GM18498 (cell line): ENCODE data around the gene BPTF.
"Not testable (repeated sequence)": the region's sequence is repeated elsewhere in the genome, so short reads cannot be mapped to it uniquely, and the experiment has no call there.

Experiments used
- ATAC-seq: cut with Tn5 transposase; IDR thresholded peaks from one replicate; pipeline ENCODE4 v1.9.1; 2021; ENCODE audit warnings: mild to moderate bottlenecking, moderate library complexity; ENCODE audit not compliant: unreplicated experiment

Gene BPTF

DNA sequence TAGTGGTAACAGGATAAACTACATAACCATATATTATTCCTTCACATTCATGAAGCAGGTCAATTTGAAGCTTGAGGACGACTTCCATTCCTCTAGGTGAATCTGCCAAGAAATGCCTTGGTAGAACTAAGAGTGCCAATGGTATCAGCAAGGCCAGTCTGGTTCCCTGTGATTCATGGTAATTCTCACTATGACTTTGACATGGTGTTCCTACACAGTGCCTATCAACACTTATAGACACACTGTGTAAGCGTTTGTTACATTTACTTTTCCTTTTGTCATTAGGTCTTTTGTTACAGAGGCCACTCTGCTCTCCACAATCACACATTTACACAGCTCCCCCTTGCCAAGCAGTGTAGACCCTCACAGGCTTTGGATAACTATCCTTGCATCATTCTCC is 136.9 kb downstream of the BPTF start:
- ATAC-seq = not testable (repeated sequence)

GRCh38 chr17:67963145-67963572 is 137.9 kb downstream of the BPTF start:
- ATAC-seq = not testable (repeated sequence)

DNA sequence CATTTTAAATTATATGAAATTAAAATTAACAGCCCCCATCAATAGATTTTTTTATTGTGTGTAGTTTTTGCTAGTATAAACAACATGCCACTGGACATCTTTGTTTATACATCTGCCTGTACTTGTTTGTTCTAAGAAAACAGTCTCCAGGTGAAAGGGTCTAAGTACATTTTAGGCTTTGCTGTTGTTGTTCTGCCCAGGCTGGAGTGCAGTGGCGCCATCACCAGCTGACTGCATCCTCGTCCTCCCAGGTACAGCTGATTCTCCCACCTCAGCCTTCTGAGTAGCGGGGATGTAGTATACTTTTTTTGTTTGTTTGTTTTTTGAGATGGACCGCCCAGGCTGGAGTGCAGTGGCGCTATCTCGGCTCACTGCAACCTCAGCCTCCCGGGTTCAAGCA is 145.5 kb downstream of the BPTF start:
- ATAC-seq = no peak

DNA sequence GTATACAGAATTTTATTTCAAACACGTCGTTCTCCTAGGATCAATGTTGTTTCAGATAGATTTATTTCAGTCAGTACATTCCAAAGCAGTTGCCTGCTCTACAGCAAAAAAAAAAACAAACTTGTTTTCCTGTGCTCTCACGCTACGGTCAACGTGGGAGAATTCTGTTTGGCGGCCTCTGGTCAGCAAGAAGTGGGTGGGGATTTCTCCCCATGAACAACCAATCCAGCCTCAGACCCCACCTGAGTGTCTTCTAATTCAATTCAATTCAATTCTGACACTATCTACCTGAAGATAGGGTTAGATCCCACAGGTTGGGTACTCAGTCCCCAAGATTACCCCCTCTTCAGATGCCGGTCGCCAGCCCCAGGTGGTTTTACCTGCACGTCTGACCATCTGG is 148.9 kb downstream of the BPTF start:
- ATAC-seq = no peak

DNA sequence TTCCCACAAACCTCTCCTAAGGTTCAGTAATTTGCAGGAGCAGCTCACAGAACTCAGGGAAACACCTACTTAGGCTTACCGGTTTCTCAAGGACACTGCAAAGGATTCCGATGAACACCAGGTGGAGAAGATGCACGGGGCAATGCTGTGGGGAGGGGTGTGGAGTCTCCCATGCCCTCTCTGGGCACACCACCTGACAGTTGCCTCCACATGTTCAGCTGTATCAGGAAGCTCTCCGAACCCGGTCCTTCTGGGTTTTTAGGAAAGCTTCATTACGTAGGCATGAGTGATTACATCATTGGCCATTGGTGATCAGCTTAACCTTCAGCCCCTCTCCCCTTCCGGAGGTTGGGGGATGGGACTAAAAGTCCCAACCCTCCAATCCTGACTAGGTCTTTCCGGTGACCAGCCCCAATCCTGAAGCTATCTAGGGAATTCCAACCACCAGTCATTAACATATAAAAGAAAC is 149.3 kb downstream of the BPTF start:
- no peak for ATAC-seq

GRCh38 chr17:67976306-67976705 is 151.0 kb downstream of the BPTF start:
- not testable (repeated sequence) for ATAC-seq

- ATAC-seq = no peak
These were observed 155.2 kb downstream of the BPTF start for GRCh38 chr17:67980456-67980855.

DNA sequence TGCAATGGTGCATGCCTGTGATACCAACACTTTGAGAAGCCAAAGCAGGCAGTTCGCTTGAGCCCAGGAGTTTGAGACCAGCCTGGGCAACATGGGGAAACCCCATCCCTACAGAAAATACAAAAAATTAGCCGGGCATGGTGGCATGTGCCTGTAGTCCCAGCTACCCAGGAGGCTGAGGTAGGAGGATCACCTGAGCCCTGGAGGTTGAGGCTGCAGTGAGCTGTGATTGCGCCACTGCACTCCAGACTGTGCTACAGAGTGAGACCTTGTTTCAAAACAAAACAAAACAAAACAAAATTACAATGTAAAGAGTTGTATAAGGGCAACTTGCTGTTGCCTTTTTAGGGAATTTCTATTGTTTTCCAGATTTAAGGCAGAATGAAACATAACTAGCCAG is 155.6 kb downstream of the BPTF start:
- ATAC-seq = not testable (repeated sequence)

DNA sequence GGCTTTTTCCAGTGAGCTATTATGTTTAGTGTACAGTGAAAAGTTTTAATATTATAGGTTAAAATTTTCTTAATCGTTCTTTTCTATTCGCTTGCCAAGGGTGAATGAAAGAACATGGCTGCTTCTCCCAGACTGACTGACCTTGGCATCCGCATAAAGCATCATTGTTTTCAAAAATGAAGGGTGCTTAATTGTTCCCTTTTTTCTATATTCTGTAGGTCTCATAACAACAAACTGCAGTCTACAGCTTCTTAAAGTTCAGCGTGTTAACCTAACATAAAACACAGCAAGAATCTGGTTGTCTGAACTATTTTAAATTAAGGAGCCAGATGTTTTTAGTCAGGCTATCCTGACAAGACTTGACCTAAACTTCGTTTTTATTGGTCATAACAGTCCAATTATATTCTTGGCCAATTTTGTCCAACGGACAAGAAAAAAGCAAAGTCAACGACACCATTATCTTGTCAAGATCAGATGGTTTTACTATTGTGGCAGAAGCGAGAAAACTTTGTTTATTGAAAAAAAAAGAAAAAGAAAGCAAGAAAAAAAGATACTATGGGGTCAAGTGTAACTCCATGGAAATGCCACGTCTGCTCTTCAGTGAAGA is 156.8 kb downstream of the BPTF start:
- no peak for ATAC-seq

DNA sequence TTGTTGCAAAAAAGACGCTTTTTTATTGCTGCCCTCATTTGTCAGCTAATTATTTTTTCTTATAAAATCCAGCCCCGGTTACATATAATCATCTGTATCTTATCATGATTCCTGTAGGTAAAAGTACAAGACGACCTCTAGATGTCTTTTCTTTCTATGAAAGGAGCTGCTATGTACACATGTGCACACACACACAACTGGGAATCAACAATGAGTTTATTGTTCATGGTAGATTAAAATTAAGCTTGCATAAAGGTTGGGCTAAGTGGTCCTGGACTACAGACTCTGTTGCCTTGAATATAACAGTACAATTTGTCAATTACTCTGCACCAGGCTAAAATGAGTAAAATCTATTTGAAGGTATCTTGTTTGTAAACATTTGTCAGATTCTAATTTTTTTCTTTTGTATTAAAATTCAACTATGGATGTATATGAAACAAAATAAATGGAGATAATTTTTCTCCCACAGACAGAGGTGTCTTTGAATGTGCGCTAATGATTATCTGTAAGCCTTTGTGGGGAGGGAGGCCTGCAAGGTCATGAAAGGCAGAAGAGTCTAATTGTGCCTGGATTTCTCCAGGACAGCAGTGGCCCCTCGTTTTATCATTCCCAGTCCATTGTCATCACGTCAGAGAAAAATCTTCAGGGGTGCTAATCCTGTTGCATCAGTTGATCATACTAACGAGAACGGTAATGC is 157.5 kb downstream of the BPTF start:
- ATAC-seq = no peak

DNA sequence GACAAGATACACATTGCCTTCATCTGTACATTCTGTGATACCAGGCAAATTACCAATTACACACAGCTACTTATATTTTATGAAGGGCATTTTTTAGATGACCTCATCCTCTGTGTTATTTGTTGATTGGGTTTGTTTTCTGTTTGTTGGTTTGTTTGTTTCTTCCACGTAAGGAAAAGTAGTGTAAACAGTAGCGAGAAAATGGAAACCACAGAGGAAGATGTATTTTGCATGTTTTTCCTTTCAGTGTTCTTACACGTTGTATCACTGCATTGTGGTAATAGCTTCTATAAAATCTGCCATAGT is 158.0 kb downstream of the BPTF start:
- ATAC-seq = no peak

- ATAC-seq = no peak
These were observed 165.6 kb downstream of the BPTF start for GRCh38 chr17:67990909-67991308.

GRCh38 chr17:67992548-67993152 is 167.3 kb downstream of the BPTF start:
- ATAC-seq = no peak

- ATAC-seq = peak; percentile 86
These were observed 168.1 kb downstream of the BPTF start for GRCh38 chr17:67993153-67993997.

DNA sequence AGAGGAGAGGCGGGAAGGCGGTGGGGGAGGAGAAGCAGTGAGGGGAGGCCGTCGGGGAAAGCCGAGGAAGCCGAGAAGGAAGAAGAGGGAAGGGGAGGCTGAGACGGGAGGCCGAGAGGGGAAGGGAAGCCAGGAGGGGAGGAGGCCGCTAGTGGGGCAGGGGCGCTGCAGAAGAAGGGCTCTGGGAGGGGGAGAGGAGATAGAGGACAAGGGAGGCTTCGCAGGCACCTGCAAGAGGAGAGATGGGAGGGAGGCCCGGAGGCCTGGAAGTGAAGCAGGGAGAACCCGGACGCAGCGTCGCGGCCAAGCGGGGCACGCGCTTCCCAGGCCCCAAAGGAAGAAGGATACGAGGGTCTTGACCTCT is 168.7 kb downstream of the BPTF start:
- no peak for ATAC-seq

GRCh38 chr17:67994817-67995569 is 169.7 kb downstream of the BPTF start:
- no peak for ATAC-seq

- no peak for ATAC-seq
These were observed 170.4 kb downstream of the BPTF start for GRCh38 chr17:67995570-67996263.

DNA sequence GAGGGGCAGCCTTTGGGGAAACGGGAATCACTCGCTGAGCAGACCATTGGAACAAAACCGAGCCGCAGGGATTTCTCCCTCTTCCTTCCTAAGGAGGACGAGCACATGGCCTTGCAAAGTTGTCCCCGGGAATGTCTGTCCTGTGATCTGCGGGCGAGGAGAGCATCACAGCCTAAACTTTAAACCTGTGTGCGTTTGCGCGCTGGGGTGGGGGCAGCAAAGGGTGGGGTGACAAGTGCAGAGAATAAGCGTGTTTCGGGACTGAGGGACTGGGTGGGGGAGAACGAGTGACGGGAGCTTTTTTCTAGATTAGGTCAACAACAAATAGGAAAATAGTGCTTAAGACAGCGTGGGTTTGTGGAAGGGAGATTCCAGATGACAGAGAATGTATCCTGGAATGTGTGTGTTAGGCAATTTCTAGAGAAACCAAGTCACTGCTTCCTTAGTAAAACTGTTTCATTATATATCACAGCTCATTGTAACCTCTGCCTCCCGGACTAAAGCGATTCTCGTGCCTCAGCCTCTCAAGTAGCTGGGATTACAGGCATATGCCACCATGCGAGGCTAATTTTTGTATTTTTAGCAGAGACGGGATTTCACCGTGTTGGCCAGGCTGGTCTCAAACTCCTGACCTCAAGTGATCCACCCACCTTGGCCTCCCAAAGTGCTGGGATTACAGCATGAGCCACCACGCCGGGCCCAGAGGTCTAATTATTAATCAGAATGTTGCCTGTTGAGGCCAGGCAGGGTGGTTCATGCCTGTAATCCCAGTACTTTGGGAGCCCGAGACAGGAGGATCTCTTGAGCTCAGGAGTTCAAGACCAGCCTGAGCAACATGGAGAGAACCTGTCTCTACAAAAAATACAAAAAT is 171.2 kb downstream of the BPTF start, which contains the start of gene C17orf58:
C17orf58 (minus strand) TSS at position 169 of the 871 bp plus-strand sequence. CDS start 271 bp downstream, outside the sequence.
- ATAC-seq = not testable (repeated sequence)

DNA sequence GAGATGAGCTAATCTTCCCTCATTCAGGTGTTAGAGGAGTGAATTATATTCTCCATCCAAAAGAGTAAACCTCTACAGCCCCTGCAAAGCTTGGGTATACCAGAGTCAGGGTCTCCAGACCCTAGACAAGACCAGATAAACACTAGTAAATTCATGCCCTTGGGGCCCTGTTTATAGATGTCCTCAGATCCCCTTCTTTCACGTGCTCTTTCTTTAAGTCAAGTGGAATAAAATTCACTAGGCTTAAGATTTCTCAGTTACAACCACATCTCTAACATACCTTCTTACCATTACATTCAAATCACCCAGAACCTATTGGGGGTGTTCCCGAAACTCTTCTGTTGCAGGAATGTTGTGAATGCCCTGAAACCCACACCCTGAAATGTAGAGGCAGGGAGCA is 173.2 kb downstream of the BPTF start:
- no peak for ATAC-seq
